GM12878 (cell line): Measurements from ENCODE around the gene C17orf78. TPM values are rescaled to one million over a fixed set of nuclear protein-coding genes. Genes with fewer than 3 reads are reported as not detected.

Source experiments
- ATAC-seq: fragments of 200-7000 bp; cut with Tn5 transposase; 3 replicates; pipeline ENCODE4 v1.9.1; 2020; ENCODE audit warnings: mild to moderate bottlenecking, moderate library complexity
- BruUV-seq: library from RNA; stranded (reverse); fragments of 400-500 nt; replicated peaks from 2 replicates; lab custom pipeline; 2021; lab: Mats Ljungman, UMichigan
- CTCF ChIA-PET: fragments of 300-600 bp; sonication (Branson Sonifier 250); formaldehyde crosslinking; extraction: SDS; loops from one replicate; lab custom pipeline; 2021; ENCODE audit warnings: inconsistent platforms; lab: Yijun Ruan, JAX
- POLR2A ChIA-PET: fragments of 350-600 bp; formaldehyde crosslinking; extraction: SDS; loops from one replicate; lab custom pipeline; 2021; ENCODE audit warnings: inconsistent platforms; lab: Charles Lee
- RAD21 ChIA-PET: fragments of 300-600 bp; sonication (Branson Sonifier 250); formaldehyde crosslinking; loops from one replicate; lab custom pipeline; 2023; ENCODE audit warnings: antibody characterized with exemption; ENCODE audit not compliant: unreplicated experiment; lab: Charles Lee
- SMC1A ChIA-PET: fragments of 300-600 bp; sonication (Branson Sonifier 250); formaldehyde crosslinking; loops from one replicate; lab custom pipeline; 2023; ENCODE audit not compliant: unreplicated experiment, uncharacterized antibody; lab: Charles Lee
- DNase-seq: peaks from one replicate; pipeline ENCODE4 v3.0.0-alpha.2; 2011; ENCODE audit warnings: low read depth, low spot score
- FAIRE-seq: peaks from 3 replicates; lab custom pipeline; 2011; peaks lifted over from hg19 to GRCh38; lab: Jason Lieb, UNC
- H2AFZ ChIP-seq: 2 replicates; pipeline ENCODE4 v1.6.0; 2011; ENCODE audit warnings: low read depth, low read length, control low read depth; ENCODE audit not compliant: control insufficient read depth
- H3K27ac ChIP-seq: 2 replicates; pipeline ENCODE4 v1.5.1; 2011; ENCODE audit warnings: control low read depth; ENCODE audit not compliant: control insufficient read depth, insufficient read depth
- H3K27me3 ChIP-seq, 2 experiments: replicated peaks in 1 of 2; 2 replicates each; pipeline versions ENCODE4 v1.6.0 to v1.6.1; 2011; ENCODE audit warnings: low read length in 1 of 2; ENCODE audit not compliant: control insufficient read depth in 2 of 2, insufficient read depth in 2 of 2
- H3K36me3 ChIP-seq, 2 experiments: 2 replicates each; pipeline ENCODE4 v1.5.1; 2011; ENCODE audit warnings: low read length in 1 of 2; ENCODE audit not compliant: control insufficient read depth in 2 of 2, insufficient read depth in 2 of 2
- H3K4me1 ChIP-seq: 2 replicates; pipeline ENCODE4 v1.6.1; 2011; ENCODE audit warnings: mild to moderate bottlenecking, low read length, moderate library complexity, mixed read lengths; ENCODE audit not compliant: control insufficient read depth, insufficient read depth
- H3K4me2 ChIP-seq: 2 replicates; pipeline ENCODE4 v1.6.0; 2011; ENCODE audit warnings: control low read depth; ENCODE audit not compliant: control insufficient read depth, insufficient read depth
- H3K4me3 ChIP-seq: fragments of 200-600 bp; sonication (generic); 2 replicates; pipeline ENCODE4 v1.5.1; 2016
- H3K79me2 ChIP-seq: 2 replicates; pipeline ENCODE4 v1.6.0; 2011; ENCODE audit warnings: low read length; ENCODE audit not compliant: control insufficient read depth, insufficient read depth
- H3K9ac ChIP-seq: 2 replicates; pipeline ENCODE4 v1.8.0; 2011; ENCODE audit warnings: low read length, control low read depth, mixed read lengths; ENCODE audit not compliant: control insufficient read depth, insufficient read depth
- H3K9me3 ChIP-seq: replicated peaks from 3 replicates; pipeline ENCODE4 v1.5.1; 2011; ENCODE audit warnings: mild to moderate bottlenecking, low read length; ENCODE audit not compliant: control insufficient read depth, insufficient read depth
- H4K20me1 ChIP-seq: 2 replicates; pipeline ENCODE4 v1.6.0; 2011; ENCODE audit not compliant: control insufficient read depth, insufficient read depth
- BCL11A ChIP-seq: IDR thresholded peaks from 2 replicates; pipeline ENCODE4 v1.6.1; 2011; ENCODE audit warnings: low read depth, low read length
- FOXK2 ChIP-seq: fragments of 450-650 bp; IDR thresholded peaks from 2 replicates; pipeline ENCODE4 v1.6.1; 2017; ENCODE audit warnings: mild to moderate bottlenecking, moderate library complexity
- FOXM1 ChIP-seq: IDR thresholded peaks from 2 replicates; pipeline ENCODE4 v1.6.1; 2012; ENCODE audit warnings: low read depth, mild to moderate bottlenecking, inconsistent platforms, low read length, moderate library complexity
- GABPA ChIP-seq: IDR thresholded peaks from 2 replicates; pipeline ENCODE4 v1.6.1; 2014; ENCODE audit warnings: antibody characterized with exemption, low read depth, mild to moderate bottlenecking, inconsistent platforms
- IKZF1 ChIP-seq: fragments of 450-650 bp; conservative IDR thresholded peaks from 2 replicates; pipeline ENCODE4 v1.6.1; 2017; ENCODE audit warnings: antibody characterized with exemption, mild to moderate bottlenecking
- JUND ChIP-seq: IDR thresholded peaks from 2 replicates; pipeline ENCODE4 v1.6.1; 2012; ENCODE audit warnings: low read depth, mild to moderate bottlenecking, low read length, improper control_type of control experiment, moderate library complexity
- NR2C1 ChIP-seq: fragments of 450-650 bp; IDR thresholded peaks from 2 replicates; pipeline ENCODE4 v1.6.1; 2017; ENCODE audit warnings: antibody characterized with exemption, mild to moderate bottlenecking, moderate library complexity
- POLR2A ChIP-seq: IDR thresholded peaks from 2 replicates; pipeline ENCODE4 v1.6.1; 2011; ENCODE audit warnings: low read depth, mild to moderate bottlenecking, low read length
- POLR2AphosphoS2 ChIP-seq: IDR thresholded peaks from 2 replicates; pipeline ENCODE4 v1.6.1; 2011; ENCODE audit warnings: low read depth, mild to moderate bottlenecking, low read length, improper control_type of control experiment, moderate library complexity
- RAD51 ChIP-seq: fragments of 450-650 bp; IDR thresholded peaks from 2 replicates; pipeline ENCODE4 v1.6.1; 2016; ENCODE audit warnings: moderate library complexity, mild to moderate bottlenecking, inconsistent platforms
- SIN3A ChIP-seq: IDR thresholded peaks from 2 replicates; pipeline ENCODE4 v1.6.1; 2012; ENCODE audit warnings: low read depth, low read length, improper control_type of control experiment
- TBL1XR1 ChIP-seq: IDR thresholded peaks from 2 replicates; pipeline ENCODE4 v1.6.1; 2012; ENCODE audit warnings: low read depth, low read length, improper control_type of control experiment
- USF2 ChIP-seq: IDR thresholded peaks from 2 replicates; pipeline ENCODE4 v1.6.1; 2011; ENCODE audit warnings: low read depth, low read length, improper control_type of control experiment, borderline replicate concordance
- ZNF592 ChIP-seq: fragments of 450-650 bp; IDR thresholded peaks from 2 replicates; pipeline ENCODE4 v1.6.1; 2017; ENCODE audit warnings: mild to moderate bottlenecking, moderate library complexity
- WGBS: methylation state at CpG from one replicate; pipeline ENCODE4 v1.1.6; 2016; ENCODE audit warnings: low lambda C conversion rate; ENCODE audit not compliant: insufficient replicate concordance, insufficient coverage; ENCODE audit errors: missing lambda C conversion rate; 5-methylcytosine and 5-hydroxymethylcytosine counted together
- in situ Hi-C: fragments of 300-500 bp; cut with MboI; formaldehyde crosslinking; loops from 9 replicates; pipeline ENCODE4 v1.14.3; 2018; ENCODE audit warnings: mixed read lengths
- intact Hi-C: fragments of 100-400 bp; cut with micrococcal nuclease; formaldehyde crosslinking; loops from one replicate; pipeline ENCODE4 v1.14.2; 2022; ENCODE audit not compliant: unreplicated experiment
- polyA plus RNA-seq, 11 experiments: library from polyadenylated mRNA; depleted of rRNA in 4 of 11; unstranded in 6 of 11; stranded (reverse) in 5 of 11; fragments of >200 nt; fragmentation: Nextera tagmentation in 4 of 11; fragmentation: Illumina TruSeq in 1 of 11; extraction: Ambion mirVana in 4 of 11; extraction: Trizol in 1 of 11; gene quantifications; 1 replicate in 1 of 11; 2 replicates in 10 of 11; pipeline versions ENCODE4 v1.2.1 to v1.2.3, GENCODE V29; 2011 to 2016; ENCODE audit warnings: inconsistent platforms in 2 of 11, missing spikeins in 2 of 11, low read depth in 1 of 11
- total RNA-seq, 4 experiments: library from RNA; depleted of rRNA in 3 of 4; stranded (reverse); fragments of >200 nt in 3 of 4; fragmentation: Illumina TruSeq in 1 of 4; extraction: Trizol in 1 of 4; gene quantifications; 2 replicates each; pipeline versions ENCODE4 v1.2.1 to v1.2.3, GENCODE V29; 2013 to 2021
- TF ChIP-seq, protein P1 (sequence below): fragments of 150-350 bp; IDR thresholded peaks from 2 replicates; pipeline ENCODE4 v1.6.1; 2014; ENCODE audit warnings: mild to moderate bottlenecking, low read depth, low read length
- TF ChIP-seq, protein P2 (sequence below): IDR thresholded peaks from 2 replicates; pipeline ENCODE4 v1.6.1; 2012; ENCODE audit warnings: low read depth, low read length, improper control_type of control experiment

Gene C17orf78
- total and polyA plus RNA-seq, 10 of the 15 experiments (the other 5 are each of a cell fraction or from before 2014, with no cell fraction given), result 0.10 TPM; not detected in 9

DNA sequence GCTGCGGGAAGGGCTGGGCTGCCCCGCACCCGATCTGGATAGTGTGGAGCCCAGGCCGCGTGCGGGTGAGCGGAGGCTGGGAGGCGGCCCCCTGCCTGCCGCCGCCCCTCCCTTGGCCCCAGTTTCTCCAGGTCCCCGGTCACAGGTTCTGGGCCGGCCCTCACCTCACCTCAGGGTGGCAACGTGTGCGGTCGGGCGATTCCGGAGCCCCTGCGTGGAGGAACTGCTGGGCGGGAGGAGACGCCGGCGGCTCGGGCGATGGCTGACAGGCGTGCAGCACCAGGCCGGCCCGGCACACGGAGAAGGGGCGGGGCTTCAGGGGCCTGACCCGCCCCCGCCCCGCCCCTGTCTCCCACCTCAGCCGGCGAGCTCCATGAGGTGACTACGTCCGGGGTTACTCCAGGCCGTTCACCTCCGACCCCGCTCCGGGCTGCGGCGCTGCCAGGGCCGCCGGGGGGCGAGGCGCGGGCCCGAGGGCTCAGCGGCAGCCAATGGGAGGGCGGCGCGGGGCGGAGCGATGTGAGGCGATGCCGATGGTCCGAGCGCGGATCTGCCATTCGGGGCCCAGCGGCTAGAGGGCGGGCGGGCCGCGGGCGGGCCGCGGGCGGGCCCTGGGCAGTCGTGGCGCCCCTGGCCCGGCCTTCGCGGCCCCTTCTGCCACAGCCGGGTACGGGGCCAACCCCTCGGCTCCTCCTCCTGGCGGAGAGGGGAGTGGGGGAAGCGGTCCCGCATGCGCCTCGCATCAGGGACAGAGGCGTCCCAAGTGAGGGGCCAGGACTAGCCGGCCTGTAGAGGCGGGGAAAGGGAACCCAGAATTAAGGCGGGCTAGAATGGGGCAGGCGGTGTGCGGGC, 16.7 kb upstream of the C17orf78 start:
- CTCF ChIA-PET, result interaction anchor here (0.6 to 2.4 kb wide), 4 partner anchors 11 to 39 kb away, joined by 3 to 8 read pairs (median 5); partner anchors contain the start of gene C17orf78
- intact Hi-C loops (loop anchor here (5.0 to 10.0 kb wide), 2 partner anchors 48 to 414 kb away; partner anchors contain the start of genes AATF, ACACA and TADA2A), in situ Hi-C loops (no loop called here)
- SMC1A ChIA-PET, result interaction anchor here (0.7 kb wide), 3 partner anchors 15 to 83 kb away, joined by 3 to 4 read pairs (median 3); no protein-coding TSS in a partner anchor
- H3K27me3 ChIP-seq, result no peaks in the 10 kb centered on the region
- peaks cover 31% of the 10 kb centered on the region for H3K79me2 ChIP-seq
- peaks cover 0 to 2% of the 10 kb centered on the region in 2 experiments; a peak in 2 of 4 replicates for H3K36me3 ChIP-seq
- H3K4me2 ChIP-seq, result peak overlapping the region; percentile 98
- peak overlapping the region; percentile 71 for H3K27ac ChIP-seq
- H3K4me3 ChIP-seq, result peak overlapping the region; percentile 78
- ATAC-seq (peak; percentile 95), FAIRE-seq (no peak), DNase-seq (peak; percentile 80)
- RAD21 ChIA-PET, result interaction anchor here (2.7 kb wide), 1 partner anchor 14 kb away, joined by 12 read pairs; no protein-coding TSS in a partner anchor
- POLR2A ChIA-PET, result interaction anchor here (0.6 to 1.1 kb wide), 6 partner anchors 9 to 758 kb away, joined by 3 to 7 read pairs (median 4); partner anchors contain the start of genes ACACA and TADA2A
- H3K4me1 ChIP-seq, result peaks cover 12% of the 10 kb centered on the region
- H3K9me3 ChIP-seq, result no peaks in the 10 kb centered on the region
- peak overlapping the region; percentile 90 for H2AFZ ChIP-seq
- H4K20me1 ChIP-seq, result no peaks in the 10 kb centered on the region
- H3K9ac ChIP-seq, result peak overlapping the region; percentile 86
- WGBS, result under 1% methylated on average over 40 of the region's 88 CpGs
- no TSS peak for BruUV-seq
- TF ChIP-seq POLR2A (peak; percentile 79), FOXM1 (no peak), GABPA (no peak), RAD51 (no peak), SIN3A (peak; percentile 32; the same call in 1 of the 2 replicates), POLR2AphosphoS2 (no peak), ZNF592 (0 out of 2 replicates have a peak, but pooled peaks have one; percentile 59), NR2C1 (peak; percentile 95), JUND (no peak), BCL11A (no peak), TBL1XR1 (peak; percentile 78), IKZF1 (peak; percentile 50; the same call in 1 of the 2 replicates), FOXK2 (no peak), USF2 (no peak)
- TF ChIP-seq, protein P1, sequence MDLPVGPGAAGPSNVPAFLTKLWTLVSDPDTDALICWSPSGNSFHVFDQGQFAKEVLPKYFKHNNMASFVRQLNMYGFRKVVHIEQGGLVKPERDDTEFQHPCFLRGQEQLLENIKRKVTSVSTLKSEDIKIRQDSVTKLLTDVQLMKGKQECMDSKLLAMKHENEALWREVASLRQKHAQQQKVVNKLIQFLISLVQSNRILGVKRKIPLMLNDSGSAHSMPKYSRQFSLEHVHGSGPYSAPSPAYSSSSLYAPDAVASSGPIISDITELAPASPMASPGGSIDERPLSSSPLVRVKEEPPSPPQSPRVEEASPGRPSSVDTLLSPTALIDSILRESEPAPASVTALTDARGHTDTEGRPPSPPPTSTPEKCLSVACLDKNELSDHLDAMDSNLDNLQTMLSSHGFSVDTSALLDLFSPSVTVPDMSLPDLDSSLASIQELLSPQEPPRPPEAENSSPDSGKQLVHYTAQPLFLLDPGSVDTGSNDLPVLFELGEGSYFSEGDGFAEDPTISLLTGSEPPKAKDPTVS, result no peak
- TF ChIP-seq, protein P2, sequence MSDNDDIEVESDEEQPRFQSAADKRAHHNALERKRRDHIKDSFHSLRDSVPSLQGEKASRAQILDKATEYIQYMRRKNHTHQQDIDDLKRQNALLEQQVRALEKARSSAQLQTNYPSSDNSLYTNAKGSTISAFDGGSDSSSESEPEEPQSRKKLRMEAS, result no peak; the same call in 1 of the 2 replicates
